ENCODE data around the gene NFIA. TPM values are rescaled to one million over a fixed set of nuclear protein-coding genes. Genes with fewer than 3 reads are reported as not detected.

The NFIA gene
- polyA plus RNA-seq, 3 donors = 1.4 to 5.3 (median 2.4) TPM

DNA sequence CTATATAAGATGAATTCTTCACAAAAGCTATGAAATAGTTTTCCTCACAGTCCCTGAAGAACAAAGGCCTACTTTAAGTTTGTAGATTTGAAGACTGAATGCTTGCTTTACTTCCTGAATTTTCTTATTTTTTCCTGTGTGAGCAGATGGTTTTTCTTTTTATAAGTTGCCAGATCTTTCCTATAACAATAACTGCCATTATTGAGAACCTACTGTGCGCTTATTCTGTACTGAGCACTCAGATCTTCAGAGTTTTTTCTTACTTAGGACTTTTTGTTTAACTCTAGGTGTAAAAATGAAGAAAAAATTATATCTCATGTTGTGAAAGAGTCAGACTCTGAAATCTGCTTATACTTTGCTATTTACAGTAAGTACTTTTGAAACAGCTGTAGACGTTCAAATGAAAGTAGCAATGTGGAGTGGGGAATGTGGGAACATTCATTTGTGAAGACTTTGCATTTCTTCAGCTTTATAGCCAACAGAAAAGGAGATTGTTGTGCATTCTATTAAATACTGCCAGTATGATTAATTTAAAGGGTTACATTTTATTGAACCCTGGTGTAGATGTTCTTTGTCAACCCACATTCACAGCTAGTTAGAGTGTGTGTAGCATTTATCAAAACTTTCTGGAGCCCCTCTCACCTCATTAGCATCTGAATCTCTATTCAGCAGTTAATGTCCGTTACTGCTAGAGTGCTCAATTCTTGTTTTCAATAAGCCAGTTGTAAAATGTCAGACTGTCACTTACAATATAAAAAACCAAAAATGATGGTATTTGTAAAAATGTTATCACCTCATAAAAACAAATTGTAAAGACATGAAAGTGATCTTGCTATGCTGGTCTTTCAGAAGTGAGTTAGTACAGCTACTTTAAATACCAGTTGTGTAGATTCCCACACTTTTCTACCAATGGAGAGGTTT lies 29.0 kb downstream of the NFIA start:
- WGBS (ENCODE audit: insufficient coverage) = no CpG with 5 or more reads among the region's 3 CpGs
- H3K36me3 Mint-ChIP-seq = peaks cover 0 to 2% of the 10 kb centered on the region in 2 donors

More for the DNA sequence above, 29.0 kb downstream of the NFIA start:
- Histone ChIP-seq H3K9me3 (replicated peaks in 1 of 2; ENCODE audit: control insufficient read depth in 1 of 2, insufficient read depth in 1 of 2, low read length in 2 of 2) (no peaks in the 10 kb centered on the region), H4K20me1 (ENCODE audit: insufficient read depth, low read length) (no peaks in the 10 kb centered on the region), H2AFZ (ENCODE audit: insufficient read depth, low read depth, low read length, poor library complexity, severe bottlenecking) (no peak overlapping the region), H3K36me3 (replicated peaks in 1 of 2; ENCODE audit: control insufficient read depth in 1 of 2, insufficient read depth in 2 of 2, low read length in 2 of 2) (no peaks in the 10 kb centered on the region), H3K9ac (ENCODE audit: insufficient read depth, low read length, poor library complexity, severe bottlenecking) (no peak overlapping the region), H3K79me2 (ENCODE audit: insufficient read depth, low read length) (peaks cover 5% of the 10 kb centered on the region), H3K4me3 (replicated peaks in 1 of 3; ENCODE audit: low read depth in 2 of 3, low read length in 3 of 3) (no peak overlapping the region), H3K4me2 (replicated peaks; ENCODE audit: extremely low read depth, low read length, poor library complexity, severe bottlenecking) (no peak overlapping the region), H3K27me3 (ENCODE audit: control insufficient read depth in 2 of 2, insufficient read depth in 2 of 2, low read length in 2 of 2) (no peaks in the 10 kb centered on the region), H3K4me1 (ENCODE audit: control insufficient read depth in 1 of 2, insufficient read depth in 2 of 2, low read length in 2 of 2) (peaks cover 10 to 18% of the 10 kb centered on the region in 2 donors), H3K27ac (ENCODE audit: low read depth in 1 of 2, low read length in 2 of 2) (no peak overlapping the region)
- H3K4me3 Mint-ChIP-seq = no peak overlapping the region
- DNase-seq = no peak
- peaks cover 28% of the 10 kb centered on the region for H3K4me1 Mint-ChIP-seq
- peaks cover 0 to 3% (median 0%) of the 10 kb centered on the region in 7 donors for H3K9me3 Mint-ChIP-seq
- H3K27ac Mint-ChIP-seq = peak overlapping the region in 2 of 7 donors; percentile 0 to 6
- H3K27me3 Mint-ChIP-seq (ENCODE audit: low read depth in 3 of 3) = no peaks in the 10 kb centered on the region
- intact Hi-C loops (cut with micrococcal nuclease) = no loop called here
- no peak for TF ChIP-seq CTCF (IDR thresholded peaks at IDR 0.05)
